Glutamatergic neuron (in vitro differentiated cells): ENCODE measurements around the gene TESMIN. TPM values are rescaled to one million over a fixed set of nuclear protein-coding genes. Genes with fewer than 3 reads are reported as not detected.

Experiments used
- DNase-seq: peaks from one replicate; pipeline ENCODE4 v3.0.0; 2022
- H3K27ac Mint-ChIP-seq: one replicate; pipeline ENCODE4 v1.8.0; 2020; ENCODE audit warnings: mild to moderate bottlenecking, mixed read lengths, inconsistent platforms; ENCODE audit not compliant: unreplicated experiment
- H3K27me3 Mint-ChIP-seq: one replicate; pipeline ENCODE4 v1.8.0; 2020; ENCODE audit warnings: mild to moderate bottlenecking, moderate library complexity, mixed read lengths, inconsistent platforms; ENCODE audit not compliant: unreplicated experiment
- H3K36me3 Mint-ChIP-seq: one replicate; pipeline ENCODE4 v1.8.0; 2020; ENCODE audit warnings: mild to moderate bottlenecking, mixed read lengths, inconsistent platforms; ENCODE audit not compliant: unreplicated experiment
- H3K4me1 Mint-ChIP-seq: one replicate; pipeline ENCODE4 v1.8.0; 2020; ENCODE audit warnings: mild to moderate bottlenecking, low read depth, mixed read lengths, inconsistent platforms; ENCODE audit not compliant: unreplicated experiment
- H3K4me3 Mint-ChIP-seq: one replicate; pipeline ENCODE4 v1.8.0; 2020; ENCODE audit warnings: mild to moderate bottlenecking, mixed read lengths, inconsistent platforms; ENCODE audit not compliant: unreplicated experiment
- H3K9me3 Mint-ChIP-seq: one replicate; pipeline ENCODE4 v1.8.0; 2020; ENCODE audit warnings: mild to moderate bottlenecking, moderate library complexity, mixed read lengths, inconsistent platforms; ENCODE audit not compliant: unreplicated experiment
- CTCF ChIP-seq: fragments of 200-600 bp; sonication (generic); IDR thresholded peaks from one replicate; pipeline ENCODE4 v1.5.0; 2021; ENCODE audit not compliant: partially characterized antibody, unreplicated experiment
- total RNA-seq: library from RNA; stranded (reverse); fragmentation: NEBNext Ultra II Directional; extraction: Animal tissue kit (Norgen Biotek cat#: 25700); gene quantifications from one replicate; pipeline ENCODE4 v1.2.1, GENCODE V29; 2021; ENCODE audit not compliant: unreplicated experiment

The TESMIN gene
- total RNA-seq, 1 donor from 2014 or later, result 3.8 TPM

- Mint-ChIP-seq H3K27me3 (peaks cover 4% of the 10 kb centered on the region), H3K27ac (no peak overlapping the region), H3K9me3 (peaks cover 5% of the 10 kb centered on the region), H3K4me1 (peaks cover 7% of the 10 kb centered on the region), H3K36me3 (peaks cover 21% of the 10 kb centered on the region), H3K4me3 (no peak overlapping the region)
- no peak for TF ChIP-seq CTCF
- peak; percentile 15 for DNase-seq
Observed at GRCh38 chr11:68659158-68659921, 92.0 kb downstream of the TESMIN start.

DNA sequence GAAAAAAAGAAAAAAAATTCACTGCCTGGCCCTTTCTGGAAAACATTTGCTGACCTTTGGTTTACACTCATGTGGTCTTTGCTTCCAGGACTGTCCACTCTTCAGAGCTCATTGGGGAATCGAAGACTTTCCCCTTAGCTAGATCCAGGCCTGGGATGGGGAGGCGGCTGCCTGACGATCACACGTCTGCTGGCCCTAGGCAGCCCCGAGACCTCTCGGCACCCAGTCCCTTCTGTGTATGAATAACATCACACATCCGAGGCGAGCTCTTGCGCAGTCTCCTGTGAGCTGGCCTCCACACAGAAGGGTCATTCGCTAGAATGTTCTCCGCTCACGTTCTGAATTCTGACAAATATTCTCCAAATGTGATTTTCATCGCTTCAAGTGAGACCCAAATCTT lies 92.7 kb downstream of the TESMIN start:
- Mint-ChIP-seq H3K4me3 (no peak overlapping the region), H3K27me3 (peaks cover 4% of the 10 kb centered on the region), H3K4me1 (peaks cover 7% of the 10 kb centered on the region), H3K27ac (no peak overlapping the region), H3K36me3 (peaks cover 21% of the 10 kb centered on the region), H3K9me3 (peaks cover 5% of the 10 kb centered on the region)
- DNase-seq, result peak; percentile 11
- no peak for TF ChIP-seq CTCF

DNA sequence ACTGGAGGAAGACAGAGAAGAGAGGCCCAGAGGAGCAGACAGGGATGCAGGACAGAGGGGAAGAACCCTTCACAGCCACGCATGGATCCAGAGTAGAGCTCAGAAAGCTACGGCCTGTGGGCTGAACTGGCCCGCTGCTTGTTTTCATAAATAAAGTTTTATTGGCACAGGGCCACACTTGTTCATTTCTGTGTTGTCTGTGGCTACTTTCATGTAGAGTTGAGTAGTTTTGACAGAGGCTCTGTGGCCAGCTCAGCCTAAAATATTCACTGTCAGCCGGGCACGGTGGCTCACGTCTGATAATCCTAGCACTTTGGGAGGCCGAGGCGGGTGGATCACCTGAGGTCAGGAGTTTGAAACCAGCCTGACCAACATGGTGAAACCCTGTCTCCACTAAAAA lies 93.2 kb downstream of the TESMIN start:
- H3K36me3 Mint-ChIP-seq, result peaks cover 21% of the 10 kb centered on the region
- no peak for DNase-seq
- peaks cover 4% of the 10 kb centered on the region for H3K27me3 Mint-ChIP-seq
- peaks cover 5% of the 10 kb centered on the region for H3K9me3 Mint-ChIP-seq
- H3K4me3 Mint-ChIP-seq, result no peak overlapping the region
- no peak overlapping the region for H3K27ac Mint-ChIP-seq
- peaks cover 7% of the 10 kb centered on the region for H3K4me1 Mint-ChIP-seq
- no peak for TF ChIP-seq CTCF

Other genes with a start within 250 kb of the TESMIN start
- 37.6 TPM for gene GAL, start 67.0 kb downstream of the TESMIN start, total RNA-seq
- gene CPT1A, start 90.4 kb upstream of the TESMIN start, total RNA-seq, result 4.1 TPM
- gene MRPL21, start 152.3 kb upstream of the TESMIN start, total RNA-seq, result 54.3 TPM
- 30.8 TPM for gene IGHMBP2, start 152.4 kb upstream of the TESMIN start, total RNA-seq
- gene MRGPRD, start 229.5 kb upstream of the TESMIN start, total RNA-seq, result not detected